Ectodermal cell (in vitro differentiated cells): ENCODE results near the gene PREX1. TPM values are rescaled to one million over a fixed set of nuclear protein-coding genes. Genes with fewer than 3 reads are reported as not detected.
"Not testable (repeated sequence)": the region's sequence is repeated elsewhere in the genome, so short reads cannot be mapped to it uniquely, and the experiment has no call there.

Experiments
- H3K27ac ChIP-seq: 2 replicates; pipeline ENCODE4 v1.7.0; 2013; ENCODE audit warnings: mild to moderate bottlenecking, low read depth, low read length; ENCODE audit not compliant: insufficient read depth, poor library complexity, severe bottlenecking
- H3K27me3 ChIP-seq: 2 replicates; pipeline ENCODE4 v1.7.0; 2013; ENCODE audit warnings: mild to moderate bottlenecking, low read length; ENCODE audit not compliant: insufficient read depth, control insufficient read depth, poor library complexity, severe bottlenecking
- H3K36me3 ChIP-seq: one replicate; pipeline ENCODE4 v1.7.0; 2013; ENCODE audit warnings: low read length; ENCODE audit not compliant: control insufficient read depth, insufficient read depth
- H3K4me1 ChIP-seq: one replicate; pipeline ENCODE4 v1.7.0; 2013; ENCODE audit warnings: low read length; ENCODE audit not compliant: control insufficient read depth, insufficient read depth
- H3K4me3 ChIP-seq: 2 replicates; pipeline ENCODE4 v1.7.0; 2013; ENCODE audit warnings: low read depth, low read length, control low read depth; ENCODE audit not compliant: insufficient read depth
- H3K9me3 ChIP-seq: 2 replicates; pipeline ENCODE4 v1.7.0; 2013; ENCODE audit warnings: mild to moderate bottlenecking, low read length, moderate library complexity; ENCODE audit not compliant: control insufficient read depth
- WGBS, 2 experiments: methylation state at CpG; one replicate each; pipeline ENCODE4 v1.1.7; 2013; ENCODE audit warnings: missing lambda C conversion rate in 2 of 2; 5-methylcytosine and 5-hydroxymethylcytosine counted together
- polyA plus RNA-seq, 4 experiments: library from polyadenylated mRNA; stranded (reverse); fragments of 50-300 nt; gene quantifications; one replicate each; pipeline ENCODE4 v1.2.3, GENCODE V29; 2013

PREX1 gene
- polyA plus RNA-seq (2013, experiment 1 of 4) = 25.4 TPM
- polyA plus RNA-seq (2013, experiment 2 of 4) = 22.7 TPM
- polyA plus RNA-seq (2013, experiment 3 of 4) = 20.4 TPM
- 20.3 TPM for polyA plus RNA-seq (2013, experiment 4 of 4)

- no peaks in the 10 kb centered on the region for H3K36me3 ChIP-seq
- peaks cover 35% of the 10 kb centered on the region for H3K27me3 ChIP-seq
- H3K27ac ChIP-seq = no peak within 1 kb of the TSS
Measured at GRCh38 chr20:48827855-48828733, at the start of gene PREX1. TSS of gene PREX1 (minus strand) at chr20:48827999. CDS start at chr20:48827860, 139 bp downstream.

GRCh38 chr20:48877304-48877703, 49.5 kb upstream of the PREX1 start:
- Histone ChIP-seq H3K27me3 (no peaks in the 10 kb centered on the region), H3K27ac (no peak overlapping the region), H3K4me1 (no peaks in the 10 kb centered on the region), H3K9me3 (no peaks in the 10 kb centered on the region), H3K36me3 (no peaks in the 10 kb centered on the region), H3K4me3 (no peak overlapping the region)
- WGBS, 2 experiments = 47 to 50% methylated on average over 2 of the region's 2 CpGs

More at GRCh38 chr20:48827855-48828733, at the start of gene PREX1:
- WGBS, 2 experiments = 1% methylated on average over 128 of the region's 128 CpGs
- no peaks in the 10 kb centered on the region for H3K9me3 ChIP-seq
- peak within 1 kb of the TSS; percentile 61 for H3K4me3 ChIP-seq
- peaks cover 28% of the 10 kb centered on the region for H3K4me1 ChIP-seq

GRCh38 chr20:48875914-48876240, 48.1 kb upstream of the PREX1 start:
- 87 to 92% methylated on average over 4 to 5 of the region's 5 CpGs for WGBS, 2 experiments
- Histone ChIP-seq H3K9me3 (no peaks in the 10 kb centered on the region), H3K36me3 (no peaks in the 10 kb centered on the region), H3K27me3 (no peaks in the 10 kb centered on the region), H3K4me1 (no peaks in the 10 kb centered on the region), H3K27ac (no peak overlapping the region), H3K4me3 (no peak overlapping the region)

- H3K36me3 ChIP-seq = no peaks in the 10 kb centered on the region
- H3K27ac ChIP-seq = no peak overlapping the region
- H3K27me3 ChIP-seq = no peaks in the 10 kb centered on the region
- no peaks in the 10 kb centered on the region for H3K4me1 ChIP-seq
- H3K4me3 ChIP-seq = no peak overlapping the region
- 91 to 92% methylated on average over 17 of the region's 17 CpGs for WGBS, 2 experiments
- no peaks in the 10 kb centered on the region for H3K9me3 ChIP-seq
Measured at GRCh38 chr20:48875233-48875913, 47.6 kb upstream of the PREX1 start.

- not testable (repeated sequence) for H3K27ac ChIP-seq, H3K4me1 ChIP-seq, H3K36me3 ChIP-seq, H3K4me3 ChIP-seq, H3K9me3 ChIP-seq, H3K27me3 ChIP-seq
Measured at GRCh38 chr20:48869442-48869841, 41.6 kb upstream of the PREX1 start.

GRCh38 chr20:48866936-48867335, 39.1 kb upstream of the PREX1 start:
- no peak overlapping the region for H3K4me3 ChIP-seq
- no peaks in the 10 kb centered on the region for H3K27me3 ChIP-seq
- H3K27ac ChIP-seq = no peak overlapping the region
- WGBS, 2 experiments = 100% methylated on average over 1 of the region's 1 CpG
- no peaks in the 10 kb centered on the region for H3K36me3 ChIP-seq
- H3K4me1 ChIP-seq = no peaks in the 10 kb centered on the region
- no peaks in the 10 kb centered on the region for H3K9me3 ChIP-seq

- Histone ChIP-seq H3K27me3 (no peaks in the 10 kb centered on the region), H3K36me3 (no peaks in the 10 kb centered on the region), H3K4me3 (no peak overlapping the region), H3K27ac (no peak overlapping the region), H3K4me1 (no peaks in the 10 kb centered on the region), H3K9me3 (no peaks in the 10 kb centered on the region)
- WGBS, 2 experiments = 77 to 80% methylated on average over 5 of the region's 5 CpGs
Measured at GRCh38 chr20:48864738-48865318, 37.0 kb upstream of the PREX1 start.

GRCh38 chr20:48864254-48864653, 36.5 kb upstream of the PREX1 start:
- Histone ChIP-seq H3K4me1 (no peaks in the 10 kb centered on the region), H3K36me3 (no peaks in the 10 kb centered on the region), H3K27ac (no peak overlapping the region), H3K4me3 (no peak overlapping the region), H3K9me3 (no peaks in the 10 kb centered on the region), H3K27me3 (no peaks in the 10 kb centered on the region)
- 92 to 99% methylated on average over 4 to 5 of the region's 5 CpGs for WGBS, 2 experiments

- Histone ChIP-seq H3K4me3 (no peak overlapping the region), H3K27ac (no peak overlapping the region)
- 90 to 93% methylated on average over 1 of the region's 1 CpG for WGBS, 2 experiments
Measured at GRCh38 chr20:48862279-48862678, 34.5 kb upstream of the PREX1 start.

GRCh38 chr20:48861444-48861843, 33.6 kb upstream of the PREX1 start:
- Histone ChIP-seq H3K4me3 (no peak overlapping the region), H3K4me1 (no peaks in the 10 kb centered on the region), H3K36me3 (no peaks in the 10 kb centered on the region), H3K9me3 (no peaks in the 10 kb centered on the region), H3K27ac (no peak overlapping the region), H3K27me3 (no peaks in the 10 kb centered on the region)
- 92 to 94% methylated on average over 2 of the region's 2 CpGs for WGBS, 2 experiments

More at GRCh38 chr20:48862279-48862678, 34.5 kb upstream of the PREX1 start:
- Histone ChIP-seq H3K4me1 (no peaks in the 10 kb centered on the region), H3K27me3 (no peaks in the 10 kb centered on the region), H3K9me3 (no peaks in the 10 kb centered on the region), H3K36me3 (no peaks in the 10 kb centered on the region)
